Vagina (tissue), 2 donors: ENCODE results near the gene FAF1. TPM values are rescaled to one million over a fixed set of nuclear protein-coding genes. Genes with fewer than 3 reads are reported as not detected.

ENCODE experiments used
- DNase-seq, 2 donors: peaks; one replicate each; pipeline ENCODE4 v3.0.0-alpha.2; 2017; ENCODE audit errors: extremely low spot score in 2 of 2
- H3K27ac ChIP-seq: fragments of 200-600 bp; sonication (generic); one replicate; pipeline ENCODE4 v1.5.1; 2019
- H3K27me3 ChIP-seq: fragments of 200-600 bp; sonication (generic); one replicate; pipeline ENCODE4 v1.5.1; 2019
- H3K36me3 ChIP-seq, 2 donors: fragments of 200-600 bp; sonication (generic); one replicate each; pipeline ENCODE4 v1.5.1; 2017 to 2019
- H3K4me1 ChIP-seq: fragments of 200-600 bp; sonication (generic); one replicate; pipeline ENCODE4 v1.5.1; 2019
- H3K4me3 ChIP-seq, 2 donors: fragments of 200-600 bp; sonication (generic); 1 replicate in 1 of 2; 2 replicates in 1 of 2; pipeline ENCODE4 v1.5.1; 2016 to 2019
- H3K9me3 ChIP-seq: fragments of 200-600 bp; sonication (generic); one replicate; pipeline ENCODE4 v1.5.1; 2019
- CTCF ChIP-seq, 3 experiments: fragments of 450-650 bp in 2 of 3; fragments of 200-600 bp in 1 of 3; sonication (generic) in 1 of 3; IDR thresholded peaks; one replicate each; pipeline ENCODE4 v1.5.1; 2017 to 2019; ENCODE audit warnings: antibody characterized with exemption in 3 of 3, mild to moderate bottlenecking in 2 of 3, moderate library complexity in 2 of 3
- POLR2A ChIP-seq, 2 donors: fragments of 450-650 bp; IDR thresholded peaks; one replicate each; pipeline ENCODE4 v1.6.1; 2017; ENCODE audit warnings: antibody characterized with exemption in 2 of 2, mild to moderate bottlenecking in 2 of 2, moderate library complexity in 2 of 2
- POLR2AphosphoS5 ChIP-seq, 2 donors: sonication (generic); formaldehyde crosslinking; IDR thresholded peaks; one replicate each; pipeline ENCODE4 v1.9.0; 2017; ENCODE audit warnings: antibody characterized with exemption in 2 of 2, mild to moderate bottlenecking in 2 of 2, low read depth in 1 of 2; ENCODE audit not compliant: insufficient read depth in 1 of 2
- intact Hi-C: fragments of 100-400 bp; cut with DNase I; formaldehyde crosslinking; loops from one replicate; pipeline ENCODE4 v1.15.1; 2023
- total RNA-seq: library from RNA; depleted of rRNA; stranded (reverse); fragments of >200 nt; gene quantifications from one replicate; pipeline ENCODE4 v1.2.3, GENCODE V29; 2016

Gene FAF1
- total RNA-seq, 1 donor from 2014 or later = 40.0 TPM

GRCh38 chr1:50490640-50491039 lies 469.4 kb downstream of the FAF1 start:
- no peak overlapping the region for H3K4me3 ChIP-seq
- DNase-seq = no peak
- H3K4me1 ChIP-seq = no peaks in the 10 kb centered on the region
- no peaks in the 10 kb centered on the region for H3K9me3 ChIP-seq
- peaks cover 0 to 31% of the 10 kb centered on the region in 2 donors for H3K36me3 ChIP-seq
- H3K27ac ChIP-seq = no peak overlapping the region
- intact Hi-C loops = no loop called here
- TF ChIP-seq CTCF (IDR thresholded peaks at IDR 0.05) (no peak), POLR2AphosphoS5 (IDR thresholded peaks at IDR 0.05; ENCODE audit: insufficient read depth in 1 of 2, low read depth in 1 of 2) (no peak), POLR2A (IDR thresholded peaks at IDR 0.05) (no peak)
- no peaks in the 10 kb centered on the region for H3K27me3 ChIP-seq

GRCh38 chr1:50488876-50489275 lies 471.2 kb downstream of the FAF1 start:
- H3K9me3 ChIP-seq = no peaks in the 10 kb centered on the region
- DNase-seq = no peak
- H3K4me3 ChIP-seq = no peak overlapping the region
- peaks cover 0 to 31% of the 10 kb centered on the region in 2 donors for H3K36me3 ChIP-seq
- no peaks in the 10 kb centered on the region for H3K27me3 ChIP-seq
- intact Hi-C loops = no loop called here
- H3K27ac ChIP-seq = no peak overlapping the region
- no peak for TF ChIP-seq POLR2AphosphoS5 (IDR thresholded peaks at IDR 0.05; ENCODE audit: insufficient read depth in 1 of 2, low read depth in 1 of 2)
- no peak for TF ChIP-seq POLR2A (IDR thresholded peaks at IDR 0.05)
- no peak for TF ChIP-seq CTCF (IDR thresholded peaks at IDR 0.05)
- no peaks in the 10 kb centered on the region for H3K4me1 ChIP-seq

- Histone ChIP-seq H3K4me1 (no peaks in the 10 kb centered on the region), H3K27ac (no peak overlapping the region), H3K4me3 (no peak overlapping the region), H3K36me3 (peaks cover 0 to 31% of the 10 kb centered on the region in 2 donors), H3K27me3 (no peaks in the 10 kb centered on the region), H3K9me3 (no peaks in the 10 kb centered on the region)
- TF ChIP-seq POLR2AphosphoS5 (IDR thresholded peaks at IDR 0.05; ENCODE audit: insufficient read depth in 1 of 2, low read depth in 1 of 2) (no peak), POLR2A (IDR thresholded peaks at IDR 0.05) (no peak), CTCF (IDR thresholded peaks at IDR 0.05) (no peak)
- intact Hi-C loops = no loop called here
- DNase-seq = no peak
These were observed 471.7 kb downstream of the FAF1 start for GRCh38 chr1:50488356-50488755.

- Histone ChIP-seq H3K27me3 (no peaks in the 10 kb centered on the region), H3K4me1 (no peaks in the 10 kb centered on the region), H3K27ac (no peak overlapping the region), H3K9me3 (no peaks in the 10 kb centered on the region), H3K4me3 (no peak overlapping the region), H3K36me3 (peaks cover 0 to 31% of the 10 kb centered on the region in 2 donors)
- intact Hi-C loops = no loop called here
- no peak for DNase-seq
- peak in 1 of 2 donors; percentile 8 for TF ChIP-seq POLR2AphosphoS5 (IDR thresholded peaks at IDR 0.05; ENCODE audit: insufficient read depth in 1 of 2, low read depth in 1 of 2)
- TF ChIP-seq CTCF (IDR thresholded peaks at IDR 0.05) = no peak
- no peak for TF ChIP-seq POLR2A (IDR thresholded peaks at IDR 0.05)
These were observed 472.3 kb downstream of the FAF1 start for GRCh38 chr1:50487725-50488124.

GRCh38 chr1:50481142-50481736 lies 478.8 kb downstream of the FAF1 start:
- no peaks in the 10 kb centered on the region for H3K4me1 ChIP-seq
- no peak for DNase-seq
- intact Hi-C loops = no loop called here
- H3K27ac ChIP-seq = no peak overlapping the region
- no peaks in the 10 kb centered on the region for H3K9me3 ChIP-seq
- no peak overlapping the region for H3K4me3 ChIP-seq
- TF ChIP-seq POLR2A (IDR thresholded peaks at IDR 0.05) (no peak), POLR2AphosphoS5 (IDR thresholded peaks at IDR 0.05; ENCODE audit: insufficient read depth in 1 of 2, low read depth in 1 of 2) (no peak), CTCF (IDR thresholded peaks at IDR 0.05) (no peak)
- H3K27me3 ChIP-seq = no peaks in the 10 kb centered on the region
- H3K36me3 ChIP-seq = no peaks in the 10 kb centered on the region
